Psoas muscle (tissue), 8 donors: Measurements from ENCODE around the gene SF3A2. TPM values are rescaled to one million over a fixed set of nuclear protein-coding genes. Genes with fewer than 3 reads are reported as not detected.

Source experiments
- ATAC-seq, 4 donors: fragments of 200-7000 bp; cut with Tn5 transposase; one replicate each; pipeline ENCODE4 v1.9.1; 2020; ENCODE audit warnings: moderate library complexity in 3 of 4, mild to moderate bottlenecking in 2 of 4
- DNase-seq, 2 donors: peaks; one replicate each; pipeline ENCODE4 v3.0.0-alpha.2; 2020
- H3K27ac ChIP-seq: fragments of 200-600 bp; one replicate; pipeline ENCODE4 v1.8.0; 2022
- H3K27me3 ChIP-seq, 3 donors: fragments of 200-600 bp in 1 of 3; one replicate each; pipeline versions ENCODE4 v1.6.1 to v1.8.0; 2013 to 2022; ENCODE audit warnings: low read length in 2 of 3, mild to moderate bottlenecking in 2 of 3, moderate library complexity in 1 of 3; ENCODE audit not compliant: insufficient read depth in 3 of 3
- H3K36me3 ChIP-seq, 2 donors: fragments of 200-600 bp in 1 of 2; one replicate each; pipeline versions ENCODE4 v1.6.1 to v1.8.0; 2013 to 2022; ENCODE audit warnings: low read depth in 1 of 2, mild to moderate bottlenecking in 1 of 2, moderate library complexity in 1 of 2; ENCODE audit not compliant: insufficient read depth in 1 of 2
- H3K4me1 ChIP-seq: fragments of 200-600 bp; one replicate; pipeline ENCODE4 v1.8.0; 2022
- H3K4me3 ChIP-seq: fragments of 200-600 bp; one replicate; pipeline ENCODE4 v1.8.0; 2022; ENCODE audit warnings: mild to moderate bottlenecking
- H3K9me3 ChIP-seq: fragments of 200-600 bp; one replicate; pipeline ENCODE4 v1.8.0; 2022
- CTCF ChIP-seq: fragments of 200-600 bp; IDR thresholded peaks from one replicate; pipeline ENCODE4 v1.8.0; 2022; ENCODE audit warnings: antibody characterized with exemption
- WGBS, 3 donors: extraction: QIAGEN DNeasy Blood & Tissue Kit; methylation state at CpG; one replicate each; pipeline versions ENCODE4 v1.1.6 to v1.1.7; 2013; 5-methylcytosine and 5-hydroxymethylcytosine counted together
- intact Hi-C, 2 donors: fragments of 100-400 bp; cut with DNase I; formaldehyde crosslinking; loops; one replicate each; pipeline versions ENCODE4 v1.11.0 to v1.14.2; 2022
- polyA plus RNA-seq, 3 donors: library from polyadenylated mRNA; stranded (reverse); fragments of 200-250 nt; gene quantifications; one replicate each; pipeline ENCODE4 v1.2.3, GENCODE V29; 2013
- total RNA-seq, 4 donors: library from RNA; stranded (reverse); fragmentation: NEBNext Ultra II Directional in 2 of 4; extraction: Animal tissue kit (Norgen Biotek cat#: 25700) in 2 of 4; gene quantifications; one replicate each; pipeline versions ENCODE4 v1.2.1 to v1.2.4, GENCODE V29; 2021 to 2023
- donor health status: healthy with polysubstance abuse.
- donor health status: DM: no; HTN: no; CAD: no; lungs with moderate emphysema.
- donor health status: Bipolar disorder and iron deficiency.
- donor health status: healthy.
- donor health status: DM: yes; HTN: yes; CAD: no.
- donor health status: DM: no; HTN: no; CAD: no.
- donor health status: DM: no; HTN: no; CAD: no.
- donor health status: DM: yes; HTN: yes; CAD: no.

The SF3A2 gene
- total and polyA plus RNA-seq, 7 donors, result 25.9 to 46.8 (median 33.6) TPM

GRCh38 chr19:2282862-2283237 lies 46.2 kb downstream of the SF3A2 start:
- Histone ChIP-seq H3K4me1 (no peaks in the 10 kb centered on the region), H3K9me3 (no peaks in the 10 kb centered on the region), H3K36me3 (no peaks in the 10 kb centered on the region), H3K27ac (no peak overlapping the region), H3K27me3 (no peaks in the 10 kb centered on the region), H3K4me3 (peak overlapping the region; percentile 46)
- 75 to 77% (median 76%) methylated on average over 11 of the region's 11 CpGs for WGBS, 3 donors
- TF ChIP-seq CTCF, result no peak
- intact Hi-C loops, result no loop called here
- no peak for ATAC-seq
- DNase-seq, result no peak

GRCh38 chr19:2283835-2284507 lies 47.3 kb downstream of the SF3A2 start:
- Histone ChIP-seq H3K4me3 (no peak overlapping the region), H3K27me3 (peaks cover 0 to 9% (median 7%) of the 10 kb centered on the region in 3 donors), H3K36me3 (no peaks in the 10 kb centered on the region), H3K27ac (no peak overlapping the region), H3K9me3 (no peaks in the 10 kb centered on the region), H3K4me1 (no peaks in the 10 kb centered on the region)
- no peak for TF ChIP-seq CTCF
- DNase-seq (no peak), ATAC-seq (no peak)
- intact Hi-C loops, result no loop called here
- 90 to 96% (median 95%) methylated on average over 8 of the region's 8 CpGs for WGBS, 3 donors

DNA sequence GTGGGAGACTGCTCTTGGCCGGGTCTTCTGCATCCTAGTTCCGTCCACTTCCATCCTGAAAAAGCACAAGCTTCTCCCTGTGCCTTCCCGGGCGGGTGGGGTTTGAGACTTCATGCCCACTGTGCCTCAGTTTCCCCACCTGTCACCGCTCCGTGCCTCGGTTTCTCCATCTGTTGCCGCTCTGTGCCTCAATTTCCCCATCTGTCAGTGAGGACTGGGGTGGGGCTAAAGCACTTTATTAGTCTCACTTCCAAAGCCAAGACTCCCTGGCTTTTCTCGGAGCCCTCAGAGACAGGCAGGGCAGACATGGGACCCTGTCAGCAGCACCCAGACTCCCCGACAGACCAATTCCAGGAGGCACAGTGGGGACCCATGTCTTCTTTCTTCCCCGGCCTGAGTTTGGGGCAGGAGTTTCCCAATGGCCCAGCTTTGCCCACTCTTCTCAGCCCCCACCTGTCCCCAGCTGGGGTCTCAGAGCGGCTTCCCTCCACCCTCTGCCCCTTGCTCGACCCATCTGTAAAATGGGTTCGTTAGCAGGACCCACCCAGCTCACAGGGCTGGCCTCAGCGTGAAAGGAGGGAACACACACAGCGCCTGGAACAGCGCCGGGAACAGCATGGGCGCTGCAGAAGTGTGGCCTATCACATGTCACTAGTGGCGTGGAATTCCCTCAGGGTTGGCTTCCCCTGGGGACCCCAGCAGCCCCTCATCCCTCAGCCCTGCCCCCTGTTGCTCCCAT lies 49.9 kb downstream of the SF3A2 start:
- no peak for TF ChIP-seq CTCF
- H3K27ac ChIP-seq, result no peak overlapping the region
- 81 to 89% (median 82%) methylated on average over 20 of the region's 20 CpGs for WGBS, 3 donors
- ATAC-seq (no peak), DNase-seq (no peak)
- intact Hi-C loops, result no loop called here
- no peak overlapping the region for H3K4me3 ChIP-seq
- peaks cover 17% of the 10 kb centered on the region for H3K4me1 ChIP-seq
- H3K36me3 ChIP-seq, result no peaks in the 10 kb centered on the region
- H3K9me3 ChIP-seq, result no peaks in the 10 kb centered on the region
- H3K27me3 ChIP-seq, result peaks cover 0 to 35% (median 28%) of the 10 kb centered on the region in 3 donors

GRCh38 chr19:2287585-2288337 lies 51.1 kb downstream of the SF3A2 start:
- ATAC-seq (no peak), DNase-seq (no peak)
- WGBS, 3 donors, result 78 to 80% (median 79%) methylated on average over 13 of the region's 13 CpGs
- intact Hi-C loops, result no loop called here
- TF ChIP-seq CTCF, result no peak
- Histone ChIP-seq H3K27ac (no peak overlapping the region), H3K4me3 (no peak overlapping the region), H3K36me3 (no peaks in the 10 kb centered on the region), H3K4me1 (peaks cover 17% of the 10 kb centered on the region), H3K9me3 (no peaks in the 10 kb centered on the region), H3K27me3 (peaks cover 0 to 47% (median 31%) of the 10 kb centered on the region in 3 donors)
